ENCODE data around the gene CPED1. TPM values are rescaled to one million over a fixed set of nuclear protein-coding genes. Genes with fewer than 3 reads are reported as not detected.

The CPED1 gene
- total RNA-seq, 2 donors from 2014 or later, result 5.3 to 7.3 TPM

DNA sequence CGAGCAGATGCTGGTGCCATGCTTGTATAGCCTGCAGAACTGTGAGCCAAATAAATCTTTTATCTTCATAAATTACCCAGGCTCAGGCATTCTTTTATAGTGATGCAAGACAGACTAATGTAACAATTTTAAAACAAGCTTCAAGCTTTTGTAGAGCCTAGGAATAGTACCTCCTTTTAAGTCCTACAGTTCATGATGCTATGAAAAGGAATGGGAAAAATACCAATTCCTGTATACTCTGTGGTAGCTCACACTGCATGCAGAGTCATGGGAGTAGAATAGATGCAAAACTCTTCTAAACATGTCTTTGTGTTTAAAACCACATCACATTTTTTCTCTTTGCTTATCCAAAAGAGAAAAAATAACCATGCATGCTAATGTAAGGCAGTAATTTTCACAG is 273.7 kb downstream of the CPED1 start:
- no peak for ATAC-seq
- 71 to 85% methylated on average over 1 of the region's 1 CpG for WGBS, 2 donors

DNA sequence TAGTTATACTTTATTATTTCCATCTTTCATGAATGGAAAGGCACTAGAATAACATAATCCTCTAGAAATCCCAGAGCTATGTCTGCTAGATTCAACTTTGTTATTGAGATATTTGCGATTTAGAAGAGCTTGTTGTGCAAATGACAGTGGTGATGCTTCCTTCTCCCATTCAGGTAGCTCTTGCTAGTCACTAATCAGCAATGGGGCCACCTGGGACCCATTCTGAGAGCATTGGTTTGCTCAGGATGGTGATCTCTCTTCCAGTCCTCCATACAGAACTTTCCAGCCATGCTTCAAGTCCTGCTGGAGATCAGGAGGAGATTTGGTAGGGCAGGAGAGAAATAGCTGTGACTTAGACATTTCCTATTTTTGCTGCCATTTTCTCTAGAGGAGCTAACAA is 274.5 kb downstream of the CPED1 start:
- intact Hi-C loops (cut with DNase I), result no loop called here
- no peak for DNase-seq
- no peaks in the 10 kb centered on the region for H3K36me3 ChIP-seq (replicated peaks in 1 of 2; ENCODE audit: insufficient read depth in 1 of 2, low read depth in 2 of 2)
- 76 to 86% methylated on average over 1 of the region's 1 CpG for WGBS, 2 donors
- H3K4me1 ChIP-seq, result no peaks in the 10 kb centered on the region
- TF ChIP-seq, protein P1, sequence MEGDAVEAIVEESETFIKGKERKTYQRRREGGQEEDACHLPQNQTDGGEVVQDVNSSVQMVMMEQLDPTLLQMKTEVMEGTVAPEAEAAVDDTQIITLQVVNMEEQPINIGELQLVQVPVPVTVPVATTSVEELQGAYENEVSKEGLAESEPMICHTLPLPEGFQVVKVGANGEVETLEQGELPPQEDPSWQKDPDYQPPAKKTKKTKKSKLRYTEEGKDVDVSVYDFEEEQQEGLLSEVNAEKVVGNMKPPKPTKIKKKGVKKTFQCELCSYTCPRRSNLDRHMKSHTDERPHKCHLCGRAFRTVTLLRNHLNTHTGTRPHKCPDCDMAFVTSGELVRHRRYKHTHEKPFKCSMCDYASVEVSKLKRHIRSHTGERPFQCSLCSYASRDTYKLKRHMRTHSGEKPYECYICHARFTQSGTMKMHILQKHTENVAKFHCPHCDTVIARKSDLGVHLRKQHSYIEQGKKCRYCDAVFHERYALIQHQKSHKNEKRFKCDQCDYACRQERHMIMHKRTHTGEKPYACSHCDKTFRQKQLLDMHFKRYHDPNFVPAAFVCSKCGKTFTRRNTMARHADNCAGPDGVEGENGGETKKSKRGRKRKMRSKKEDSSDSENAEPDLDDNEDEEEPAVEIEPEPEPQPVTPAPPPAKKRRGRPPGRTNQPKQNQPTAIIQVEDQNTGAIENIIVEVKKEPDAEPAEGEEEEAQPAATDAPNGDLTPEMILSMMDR (IDR thresholded peaks at IDR 0.05), result no peak
- TF ChIP-seq POLR2A (IDR thresholded peaks at IDR 0.05), result no peak
- no peak overlapping the region for H3K27ac ChIP-seq
- H3K4me3 ChIP-seq, result no peak overlapping the region
- ATAC-seq, result no peak
- no peaks in the 10 kb centered on the region for H3K9me3 ChIP-seq
- no peaks in the 10 kb centered on the region for H3K27me3 ChIP-seq

More for the DNA sequence above, 273.7 kb downstream of the CPED1 start:
- DNase-seq, result no peak
- H3K36me3 ChIP-seq (replicated peaks in 1 of 2; ENCODE audit: insufficient read depth in 1 of 2, low read depth in 2 of 2), result no peaks in the 10 kb centered on the region
- no peaks in the 10 kb centered on the region for H3K9me3 ChIP-seq
- no peak overlapping the region for H3K4me3 ChIP-seq
- intact Hi-C loops (cut with DNase I), result no loop called here
- H3K27me3 ChIP-seq, result no peaks in the 10 kb centered on the region
- TF ChIP-seq, protein P1 (IDR thresholded peaks at IDR 0.05), result no peak
- no peak for TF ChIP-seq POLR2A (IDR thresholded peaks at IDR 0.05)
- no peaks in the 10 kb centered on the region for H3K4me1 ChIP-seq
- no peak overlapping the region for H3K27ac ChIP-seq

DNA sequence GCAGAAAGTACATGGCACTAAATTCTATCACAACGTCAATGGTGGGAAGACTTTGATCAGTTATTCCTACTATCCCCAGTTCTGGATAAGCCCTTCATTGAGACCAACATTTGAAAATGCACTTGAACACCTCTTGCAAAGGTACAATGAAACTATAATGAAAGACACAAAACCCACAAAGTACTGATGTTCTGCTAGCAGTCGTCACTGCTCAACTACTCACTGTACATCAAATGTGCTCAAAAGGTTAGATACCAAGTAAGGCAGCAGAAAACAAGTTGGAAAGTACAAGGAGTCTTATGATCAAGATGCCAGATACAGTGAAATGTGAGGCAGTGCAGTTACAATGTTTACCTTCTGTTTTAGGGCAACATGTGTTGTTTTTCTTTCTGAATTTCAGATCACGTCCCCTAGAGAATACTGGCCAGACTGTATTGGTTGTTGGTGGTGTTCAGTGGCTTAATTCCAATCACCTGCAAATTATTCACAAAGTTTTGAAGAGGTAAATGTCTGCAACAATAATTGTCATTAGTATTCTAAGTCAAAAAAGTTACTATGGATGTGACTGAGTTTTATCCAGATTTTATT is 277.9 kb downstream of the CPED1 start:
- Histone ChIP-seq H3K36me3 (replicated peaks in 1 of 2; ENCODE audit: insufficient read depth in 1 of 2, low read depth in 2 of 2) (no peaks in the 10 kb centered on the region), H3K4me1 (no peaks in the 10 kb centered on the region), H3K27me3 (no peaks in the 10 kb centered on the region), H3K9me3 (no peaks in the 10 kb centered on the region), H3K4me3 (no peak overlapping the region), H3K27ac (no peak overlapping the region)
- intact Hi-C loops (cut with DNase I), result no loop called here
- 59 to 60% methylated on average over 3 of the region's 3 CpGs for WGBS, 2 donors
- TF ChIP-seq, protein P1 (IDR thresholded peaks at IDR 0.05), result no peak
- no peak for TF ChIP-seq POLR2A (IDR thresholded peaks at IDR 0.05)
- DNase-seq (no peak), ATAC-seq (no peak)

DNA sequence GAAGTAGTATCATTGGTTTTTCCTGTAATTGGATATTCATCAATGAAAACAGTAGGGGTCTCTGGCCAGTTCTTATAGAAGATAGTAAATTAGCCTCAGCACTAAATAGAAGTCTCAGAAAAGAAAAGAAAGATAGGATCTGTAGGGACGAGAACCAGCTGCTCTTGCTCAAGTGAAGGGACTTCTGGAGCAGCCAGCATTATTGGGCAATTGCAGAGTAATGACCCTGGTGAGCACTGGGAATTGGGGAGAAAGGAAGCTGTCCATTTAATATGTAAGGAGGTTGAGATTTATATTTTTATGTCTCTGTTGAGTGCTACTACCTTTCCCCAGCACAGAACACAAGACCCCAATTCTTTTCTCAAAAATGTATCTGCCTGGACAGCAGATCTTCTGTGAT is 279.1 kb downstream of the CPED1 start:
- no peaks in the 10 kb centered on the region for H3K27me3 ChIP-seq
- H3K4me3 ChIP-seq, result no peak overlapping the region
- ATAC-seq (no peak), DNase-seq (no peak)
- WGBS, 2 donors, result 36 to 41% methylated on average over 1 of the region's 1 CpG
- no peak overlapping the region for H3K27ac ChIP-seq
- TF ChIP-seq, protein P1 (IDR thresholded peaks at IDR 0.05), result no peak
- no peak for TF ChIP-seq POLR2A (IDR thresholded peaks at IDR 0.05)
- H3K9me3 ChIP-seq, result no peaks in the 10 kb centered on the region
- intact Hi-C loops (cut with DNase I), result no loop called here
- H3K4me1 ChIP-seq, result no peaks in the 10 kb centered on the region
- no peaks in the 10 kb centered on the region for H3K36me3 ChIP-seq (replicated peaks in 1 of 2; ENCODE audit: insufficient read depth in 1 of 2, low read depth in 2 of 2)

DNA sequence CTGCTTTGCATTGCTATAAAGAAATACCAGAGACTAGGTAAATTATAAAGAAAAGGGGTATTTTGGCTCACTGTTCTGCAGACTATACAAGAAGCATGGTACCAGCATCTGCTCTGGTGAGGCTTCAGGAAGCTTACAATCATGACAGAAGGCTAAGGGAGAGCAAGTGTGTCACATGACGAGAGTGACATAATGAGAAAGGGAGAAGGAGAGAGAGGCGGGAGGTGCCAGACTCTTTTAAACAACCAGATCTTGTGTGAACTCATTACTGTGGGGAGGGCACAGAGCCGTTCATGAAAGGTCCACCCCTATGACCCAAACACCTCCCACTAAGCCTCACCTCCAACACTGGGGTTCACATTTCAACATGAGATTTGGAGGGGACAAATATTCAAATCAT is 281.3 kb downstream of the CPED1 start:
- H3K27me3 ChIP-seq, result no peaks in the 10 kb centered on the region
- H3K9me3 ChIP-seq, result no peaks in the 10 kb centered on the region
- no peak overlapping the region for H3K4me3 ChIP-seq
- no peak overlapping the region for H3K27ac ChIP-seq
- 78 to 82% methylated on average over 3 of the region's 3 CpGs for WGBS, 2 donors
- intact Hi-C loops (cut with DNase I), result no loop called here
- ATAC-seq (no peak), DNase-seq (no peak)
- H3K36me3 ChIP-seq (replicated peaks in 1 of 2; ENCODE audit: insufficient read depth in 1 of 2, low read depth in 2 of 2), result no peaks in the 10 kb centered on the region
- H3K4me1 ChIP-seq, result no peaks in the 10 kb centered on the region
- TF ChIP-seq, protein P1 (IDR thresholded peaks at IDR 0.05), result no peak
- TF ChIP-seq POLR2A (IDR thresholded peaks at IDR 0.05), result no peak

Data from body of pancreas (tissue), 4 donors.